ENCODE results near the gene JMJD8.

JMJD8 gene

DNA sequence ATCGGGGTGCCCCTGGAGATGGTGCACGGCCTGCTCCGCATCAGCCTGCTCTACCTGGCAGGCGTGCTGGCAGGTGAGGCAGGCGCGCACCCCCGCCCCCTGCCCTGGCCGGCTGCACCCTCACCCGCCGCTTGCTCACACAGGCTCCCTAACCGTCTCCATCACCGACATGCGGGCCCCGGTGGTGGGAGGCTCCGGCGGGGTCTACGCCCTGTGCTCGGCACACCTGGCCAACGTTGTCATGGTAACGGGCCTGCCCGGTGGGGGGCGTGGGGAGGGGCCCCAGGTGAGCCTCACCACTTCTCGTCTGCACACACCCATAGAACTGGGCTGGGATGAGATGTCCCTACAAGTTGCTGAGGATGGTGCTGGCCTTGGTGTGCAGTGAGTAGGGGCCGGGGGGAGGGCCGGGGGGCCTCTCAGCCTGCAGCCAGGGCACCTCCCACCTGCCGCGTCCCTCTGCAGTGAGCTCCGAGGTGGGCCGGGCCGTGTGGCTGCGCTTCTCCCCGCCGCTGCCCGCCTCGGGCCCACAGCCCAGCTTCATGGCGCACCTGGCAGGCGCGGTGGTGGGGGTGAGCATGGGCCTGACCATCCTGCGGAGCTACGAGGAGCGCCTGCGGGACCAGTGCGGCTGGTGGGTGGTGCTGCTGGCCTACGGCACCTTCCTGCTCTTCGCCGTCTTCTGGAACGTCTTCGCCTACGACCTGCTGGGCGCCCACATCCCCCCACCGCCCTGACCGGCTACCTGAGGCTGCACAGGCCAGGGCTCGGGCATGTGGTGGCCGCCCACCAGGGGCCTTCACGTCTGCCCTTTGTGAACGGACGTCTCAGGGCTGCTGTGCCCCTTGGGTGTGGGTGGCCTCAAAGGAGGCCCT is 6.6 kb downstream of the JMJD8 start:
- Histone ChIP-seq H3K36me3 (ENCODE audit: control insufficient read depth, insufficient read depth, low read length) (peaks cover 13% of the 10 kb centered on the region), H4K8ac (ENCODE audit: low read depth, low read length) (no peak overlapping the region), H3K4me2 (ENCODE audit: low read length) (no peak overlapping the region), H3K27me3 (ENCODE audit: insufficient read depth, low read length, poor library complexity) (no peaks in the 10 kb centered on the region), H2BK5ac (ENCODE audit: low read length) (no peak overlapping the region), H3K18ac (ENCODE audit: low read length) (no peak overlapping the region), H3K4me1 (ENCODE audit: control insufficient read depth, low read depth, low read length) (peaks cover 5% of the 10 kb centered on the region), H2AK5ac (ENCODE audit: low read length) (no peak overlapping the region), H3K79me2 (ENCODE audit: control insufficient read depth, insufficient read depth, low read length) (peaks cover 15% of the 10 kb centered on the region), H2BK120ac (ENCODE audit: low read depth, low read length) (no peak overlapping the region), H3K4me3 (ENCODE audit: low read length) (no peak overlapping the region), H3K4ac (ENCODE audit: low read depth, low read length) (no peak overlapping the region), H4K5ac (ENCODE audit: low read length) (no peak overlapping the region), H3K9ac (ENCODE audit: low read length) (no peak overlapping the region), H3K79me1 (ENCODE audit: low read length) (peaks cover 11% of the 10 kb centered on the region), H2BK15ac (replicated peaks; ENCODE audit: low read depth) (no peak overlapping the region), H3K23ac (ENCODE audit: low read length) (no peak overlapping the region), H3K56ac (ENCODE audit: low read length) (no peak overlapping the region), H3K27ac (ENCODE audit: low read depth, low read length) (no peak overlapping the region)
- WGBS (ENCODE audit: extremely low coverage, insufficient coverage, low lambda C conversion rate), result no CpG with 5 or more reads among the region's 57 CpGs
- DNase-seq, result no peak

DNA sequence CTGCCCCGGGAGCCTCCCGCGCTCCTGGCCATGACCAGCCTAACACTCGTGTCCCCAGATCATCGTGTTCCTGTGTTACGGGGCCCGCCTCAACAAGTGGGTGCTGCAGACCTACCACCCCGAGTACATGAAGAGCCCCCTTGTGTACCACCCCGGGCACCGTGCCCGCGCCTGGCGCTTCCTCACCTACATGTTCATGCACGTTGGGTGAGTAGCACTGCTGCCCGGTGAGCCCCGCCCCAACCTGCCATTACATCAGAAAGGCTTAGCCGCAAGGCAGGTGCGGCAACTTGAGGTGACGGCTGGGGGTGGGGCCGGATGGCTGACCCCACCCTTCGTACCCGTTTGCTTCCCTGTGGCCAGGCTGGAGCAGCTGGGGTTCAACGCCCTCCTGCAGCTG is 7.2 kb downstream of the JMJD8 start:
- no peak overlapping the region for H2AK5ac ChIP-seq (ENCODE audit: low read length)
- no peak overlapping the region for H2BK120ac ChIP-seq (ENCODE audit: low read depth, low read length)
- H3K18ac ChIP-seq (ENCODE audit: low read length), result no peak overlapping the region
- no peak overlapping the region for H3K4me3 ChIP-seq (ENCODE audit: low read length)
- no peak overlapping the region for H3K27ac ChIP-seq (ENCODE audit: low read depth, low read length)
- no peak overlapping the region for H3K56ac ChIP-seq (ENCODE audit: low read length)
- H3K4me1 ChIP-seq (ENCODE audit: control insufficient read depth, low read depth, low read length), result peaks cover 5% of the 10 kb centered on the region
- no peak overlapping the region for H3K9ac ChIP-seq (ENCODE audit: low read length)
- no peak overlapping the region for H3K4me2 ChIP-seq (ENCODE audit: low read length)
- H3K23ac ChIP-seq (ENCODE audit: low read length), result no peak overlapping the region
- no peaks in the 10 kb centered on the region for H3K27me3 ChIP-seq (ENCODE audit: insufficient read depth, low read length, poor library complexity)
- peaks cover 12% of the 10 kb centered on the region for H3K36me3 ChIP-seq (ENCODE audit: control insufficient read depth, insufficient read depth, low read length)
- no peak overlapping the region for H3K4ac ChIP-seq (ENCODE audit: low read depth, low read length)
- no peak for DNase-seq
- no peak overlapping the region for H2BK5ac ChIP-seq (ENCODE audit: low read length)
- peaks cover 6% of the 10 kb centered on the region for H3K79me1 ChIP-seq (ENCODE audit: low read length)
- H4K8ac ChIP-seq (ENCODE audit: low read depth, low read length), result no peak overlapping the region
- H2BK15ac ChIP-seq (replicated peaks; ENCODE audit: low read depth), result no peak overlapping the region
- H4K5ac ChIP-seq (ENCODE audit: low read length), result no peak overlapping the region
- peaks cover 13% of the 10 kb centered on the region for H3K79me2 ChIP-seq (ENCODE audit: control insufficient read depth, insufficient read depth, low read length)
- WGBS (ENCODE audit: extremely low coverage, insufficient coverage, low lambda C conversion rate), result no CpG with 5 or more reads among the region's 23 CpGs

DNA sequence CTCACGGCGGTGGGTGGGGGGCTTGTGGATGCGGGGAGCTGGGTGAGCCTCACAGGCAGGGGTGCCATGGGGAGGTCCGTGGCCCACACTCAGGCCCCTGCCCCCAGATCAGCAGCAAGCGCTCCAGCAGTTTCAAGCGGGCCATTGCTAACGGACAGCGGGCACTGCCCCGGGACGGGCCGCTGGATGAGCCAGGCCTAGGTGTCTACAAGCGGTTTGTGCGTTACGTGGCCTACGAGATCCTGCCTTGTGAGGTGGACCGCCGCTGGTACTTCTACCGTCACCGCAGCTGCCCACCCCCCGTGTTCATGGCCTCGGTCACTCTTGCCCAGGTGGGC is 7.6 kb downstream of the JMJD8 start:
- DNase-seq, result no peak
- peaks cover 2% of the 10 kb centered on the region for H3K79me1 ChIP-seq (ENCODE audit: low read length)
- no peak overlapping the region for H3K23ac ChIP-seq (ENCODE audit: low read length)
- H3K9ac ChIP-seq (ENCODE audit: low read length), result no peak overlapping the region
- H3K4me3 ChIP-seq (ENCODE audit: low read length), result no peak overlapping the region
- H2BK5ac ChIP-seq (ENCODE audit: low read length), result no peak overlapping the region
- H3K27ac ChIP-seq (ENCODE audit: low read depth, low read length), result no peak overlapping the region
- peaks cover 5% of the 10 kb centered on the region for H3K4me1 ChIP-seq (ENCODE audit: control insufficient read depth, low read depth, low read length)
- H2BK15ac ChIP-seq (replicated peaks; ENCODE audit: low read depth), result no peak overlapping the region
- WGBS (ENCODE audit: extremely low coverage, insufficient coverage, low lambda C conversion rate), result no CpG with 5 or more reads among the region's 21 CpGs
- H3K4ac ChIP-seq (ENCODE audit: low read depth, low read length), result no peak overlapping the region
- no peak overlapping the region for H4K5ac ChIP-seq (ENCODE audit: low read length)
- no peak overlapping the region for H3K56ac ChIP-seq (ENCODE audit: low read length)
- peaks cover 9% of the 10 kb centered on the region for H3K79me2 ChIP-seq (ENCODE audit: control insufficient read depth, insufficient read depth, low read length)
- H3K4me2 ChIP-seq (ENCODE audit: low read length), result no peak overlapping the region
- no peak overlapping the region for H2BK120ac ChIP-seq (ENCODE audit: low read depth, low read length)
- H4K8ac ChIP-seq (ENCODE audit: low read depth, low read length), result no peak overlapping the region
- no peak overlapping the region for H2AK5ac ChIP-seq (ENCODE audit: low read length)
- peaks cover 10% of the 10 kb centered on the region for H3K36me3 ChIP-seq (ENCODE audit: control insufficient read depth, insufficient read depth, low read length)
- no peaks in the 10 kb centered on the region for H3K27me3 ChIP-seq (ENCODE audit: insufficient read depth, low read length, poor library complexity)
- H3K18ac ChIP-seq (ENCODE audit: low read length), result no peak overlapping the region

DNA sequence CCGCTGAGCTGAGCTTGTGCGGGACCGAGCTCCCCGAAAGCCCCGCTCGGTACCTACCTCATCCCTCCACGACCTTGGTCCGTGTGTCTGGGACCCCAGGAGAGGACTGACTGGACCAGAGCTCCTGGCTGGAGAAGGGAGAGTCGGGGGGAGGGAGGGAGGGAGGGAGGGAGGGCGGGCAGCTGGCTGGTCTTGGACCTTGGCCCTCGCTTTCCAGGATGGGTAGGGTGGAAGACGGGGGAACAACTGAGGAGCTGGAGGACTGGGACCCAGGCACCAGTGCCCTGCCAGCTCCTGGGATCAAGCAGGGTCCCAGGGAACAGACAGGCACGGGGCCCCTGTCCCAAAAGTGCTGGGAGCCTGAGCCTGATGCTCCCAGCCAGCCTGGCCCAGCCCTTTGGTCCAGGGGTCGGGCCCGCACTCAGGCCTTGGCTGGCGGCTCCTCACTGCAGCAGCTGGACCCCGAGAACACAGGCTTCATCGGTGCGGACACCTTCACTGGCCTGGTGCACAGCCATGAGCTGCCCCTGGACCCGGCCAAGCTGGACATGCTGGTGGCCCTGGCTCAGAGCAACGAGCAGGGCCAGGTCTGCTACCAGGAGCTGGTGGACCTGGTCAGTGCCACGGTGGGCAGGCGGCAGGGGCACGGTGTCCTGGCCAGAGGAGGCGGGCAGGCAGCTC is 8.1 kb downstream of the JMJD8 start:
- no peak overlapping the region for H2BK5ac ChIP-seq (ENCODE audit: low read length)
- no peak overlapping the region for H3K27ac ChIP-seq (ENCODE audit: low read depth, low read length)
- peaks cover 5% of the 10 kb centered on the region for H3K4me1 ChIP-seq (ENCODE audit: control insufficient read depth, low read depth, low read length)
- no peak overlapping the region for H2AK5ac ChIP-seq (ENCODE audit: low read length)
- no peak for DNase-seq
- H3K23ac ChIP-seq (ENCODE audit: low read length), result no peak overlapping the region
- H3K4me2 ChIP-seq (ENCODE audit: low read length), result no peak overlapping the region
- no peak overlapping the region for H3K18ac ChIP-seq (ENCODE audit: low read length)
- no peak overlapping the region for H4K5ac ChIP-seq (ENCODE audit: low read length)
- peaks cover 10% of the 10 kb centered on the region for H3K36me3 ChIP-seq (ENCODE audit: control insufficient read depth, insufficient read depth, low read length)
- H3K4ac ChIP-seq (ENCODE audit: low read depth, low read length), result no peak overlapping the region
- no peak overlapping the region for H3K4me3 ChIP-seq (ENCODE audit: low read length)
- H3K56ac ChIP-seq (ENCODE audit: low read length), result peak overlapping the region; percentile 25
- no peak overlapping the region for H4K8ac ChIP-seq (ENCODE audit: low read depth, low read length)
- H3K9ac ChIP-seq (ENCODE audit: low read length), result no peak overlapping the region
- no peak overlapping the region for H2BK120ac ChIP-seq (ENCODE audit: low read depth, low read length)
- H2BK15ac ChIP-seq (replicated peaks; ENCODE audit: low read depth), result no peak overlapping the region
- no CpG with 5 or more reads among the region's 25 CpGs for WGBS (ENCODE audit: extremely low coverage, insufficient coverage, low lambda C conversion rate)
- peaks cover 4% of the 10 kb centered on the region for H3K79me2 ChIP-seq (ENCODE audit: control insufficient read depth, insufficient read depth, low read length)
- peaks cover under 1% of the 10 kb centered on the region for H3K79me1 ChIP-seq (ENCODE audit: low read length)
- H3K27me3 ChIP-seq (ENCODE audit: insufficient read depth, low read length, poor library complexity), result no peaks in the 10 kb centered on the region

DNA sequence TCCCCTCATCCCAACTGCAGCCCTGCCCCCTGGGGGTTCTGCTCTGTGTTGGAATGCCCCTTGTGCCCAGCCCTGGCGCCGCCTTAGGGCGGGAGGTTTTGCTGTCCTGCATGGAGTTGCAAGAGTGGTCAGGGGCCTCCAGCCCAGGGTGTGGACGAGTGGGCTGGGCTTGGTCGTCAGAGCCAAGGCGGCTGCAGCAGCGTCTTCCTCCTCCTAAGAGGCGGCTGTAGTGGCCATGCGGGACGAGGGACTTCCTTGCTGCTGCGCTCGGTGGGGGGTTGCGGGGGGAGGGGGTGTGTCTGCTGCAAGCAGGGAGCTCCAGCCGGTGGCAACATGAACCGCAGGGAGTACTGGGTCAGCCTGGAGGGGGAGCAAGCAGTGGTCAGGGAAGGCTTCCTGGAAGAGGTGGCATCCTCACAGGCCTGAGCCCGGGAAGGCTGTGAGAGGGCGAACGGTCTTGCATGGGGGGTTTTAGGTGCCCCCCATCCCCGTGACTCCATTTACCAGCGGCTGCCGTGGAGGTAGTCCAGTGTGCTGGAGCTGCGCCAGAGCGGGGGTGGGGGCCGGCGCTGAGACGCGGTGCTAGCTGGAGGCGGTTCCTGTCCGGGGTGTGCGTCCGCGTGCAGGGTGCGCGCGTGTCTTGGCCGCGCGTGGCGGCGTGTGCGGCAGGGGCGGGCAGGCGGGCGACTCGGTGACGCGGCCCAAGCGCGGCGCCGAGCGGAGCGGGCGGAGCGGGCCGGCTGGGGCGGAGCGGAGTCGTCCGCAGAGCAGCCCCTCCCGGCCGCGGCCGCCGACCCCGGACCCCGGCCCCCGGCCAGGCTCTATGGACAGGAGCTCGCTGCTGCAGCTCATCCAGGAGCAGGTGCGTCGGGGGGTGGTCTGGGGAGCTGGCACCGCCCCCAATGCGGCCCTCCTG is 8.9 kb downstream of the JMJD8 start, which contains the start of gene RHBDL1:
Gene RHBDL1, plus strand, starts transcription at position 704 of the 916 bp plus-strand sequence. Its CDS starts 120 bp downstream, at position 824.
- no peaks in the 10 kb centered on the region for H3K79me1 ChIP-seq (ENCODE audit: low read length)
- H2BK120ac ChIP-seq (ENCODE audit: low read depth, low read length), result no peak within 1 kb of the TSS
- no peak within 1 kb of the TSS for H3K23ac ChIP-seq (ENCODE audit: low read length)
- no peak within 1 kb of the TSS for H4K8ac ChIP-seq (ENCODE audit: low read depth, low read length)
- no peak within 1 kb of the TSS for H2AK5ac ChIP-seq (ENCODE audit: low read length)
- H3K56ac ChIP-seq (ENCODE audit: low read length), result peak within 1 kb of the TSS; percentile 67
- H2BK15ac ChIP-seq (replicated peaks; ENCODE audit: low read depth), result no peak within 1 kb of the TSS
- H3K79me2 ChIP-seq (ENCODE audit: control insufficient read depth, insufficient read depth, low read length), result no peaks in the 10 kb centered on the region
- WGBS (ENCODE audit: extremely low coverage, insufficient coverage, low lambda C conversion rate), result no CpG with 5 or more reads among the region's 73 CpGs
- no peaks in the 10 kb centered on the region for H3K27me3 ChIP-seq (ENCODE audit: insufficient read depth, low read length, poor library complexity)
- no peak within 1 kb of the TSS for H4K5ac ChIP-seq (ENCODE audit: low read length)
- peaks cover 5% of the 10 kb centered on the region for H3K4me1 ChIP-seq (ENCODE audit: control insufficient read depth, low read depth, low read length)
- peaks cover 15% of the 10 kb centered on the region for H3K36me3 ChIP-seq (ENCODE audit: control insufficient read depth, insufficient read depth, low read length)
- H2BK5ac ChIP-seq (ENCODE audit: low read length), result no peak within 1 kb of the TSS
- H3K4ac ChIP-seq (ENCODE audit: low read depth, low read length), result no peak within 1 kb of the TSS
- peak within 1 kb of the TSS; percentile 53 for H3K9ac ChIP-seq (ENCODE audit: low read length)
- H3K4me2 ChIP-seq (ENCODE audit: low read length), result peak within 1 kb of the TSS; percentile 38
- H3K27ac ChIP-seq (ENCODE audit: low read depth, low read length), result no peak within 1 kb of the TSS
- peak; percentile 84 for DNase-seq
- H3K18ac ChIP-seq (ENCODE audit: low read length), result no peak within 1 kb of the TSS
- H3K4me3 ChIP-seq (ENCODE audit: low read length), result no peak within 1 kb of the TSS

Measured in mesendoderm (in vitro differentiated cells).